H1 (cell line): Measurements from ENCODE around the gene EIF2AK2. TPM values are rescaled to one million over a fixed set of nuclear protein-coding genes. Genes with fewer than 3 reads are reported as not detected.

ENCODE experiments used
- BRCA1 ChIP-seq: IDR thresholded peaks from 2 replicates; pipeline ENCODE4 v1.6.1; 2012; ENCODE audit warnings: low read depth, low read length, improper control_type of control experiment
- CHD2 ChIP-seq: IDR thresholded peaks from 2 replicates; pipeline ENCODE4 v1.6.1; 2012; ENCODE audit warnings: low read length, improper control_type of control experiment
- PHF8 ChIP-seq: fragments of 200-600 bp; sonication (generic); conservative IDR thresholded peaks from 2 replicates; pipeline ENCODE4 v1.7.1; 2012; ENCODE audit warnings: low read depth, mild to moderate bottlenecking, inconsistent platforms, low read length, moderate library complexity
- RFX5 ChIP-seq: IDR thresholded peaks from 2 replicates; pipeline ENCODE4 v1.6.1; 2011; ENCODE audit warnings: low read depth, low read length, improper control_type of control experiment, borderline replicate concordance
- SIN3A ChIP-seq, 2 experiments: IDR thresholded peaks in 1 of 2; conservative IDR thresholded peaks in 1 of 2; 2 replicates each; pipeline ENCODE4 v1.6.1; 2011 to 2012; ENCODE audit warnings: low read length in 2 of 2, improper control_type of control experiment in 1 of 2, low read depth in 1 of 2, mild to moderate bottlenecking in 1 of 2
- SIX5 ChIP-seq: IDR thresholded peaks from 2 replicates; pipeline ENCODE4 v1.6.1; 2011; ENCODE audit warnings: mild to moderate bottlenecking, low read depth, low read length
- TAF1 ChIP-seq: IDR thresholded peaks from 2 replicates; pipeline ENCODE4 v1.6.1; 2011; ENCODE audit warnings: mild to moderate bottlenecking, low read depth, low read length
- polyA plus RNA-seq, 7 experiments: library from polyadenylated mRNA; depleted of rRNA in 3 of 7; stranded (reverse) in 5 of 7; unstranded in 2 of 7; fragments of >200 nt in 5 of 7; fragments of 200-250 nt in 2 of 7; gene quantifications; 1 replicate in 5 of 7; 2 replicates in 1 of 7; 4 replicates in 1 of 7; pipeline versions ENCODE4 v1.2.1 to v1.2.3, GENCODE V29; 2011 to 2013; ENCODE audit warnings: missing spikeins in 2 of 7, mixed read lengths in 2 of 7
- total RNA-seq: library from RNA; stranded (reverse); fragmentation: NEBNext Ultra II Directional; extraction: Animal tissue kit (Norgen Biotek cat#: 25700); gene quantifications from 2 replicates; pipeline ENCODE4 v1.2.1, GENCODE V29; 2021
- TF ChIP-seq, protein P1 (sequence below): fragments of 300-600 bp; sonication (generic); IDR thresholded peaks from 2 replicates; pipeline ENCODE4 v1.7.1; 2012; ENCODE audit warnings: low read length, moderate library complexity, mild to moderate bottlenecking, inconsistent platforms; ENCODE audit not compliant: insufficient replicate concordance
- TF ChIP-seq, protein P2 (sequence below), 3 experiments: IDR thresholded peaks; 1 replicate in 2 of 3; 2 replicates in 1 of 3; pipeline versions ENCODE4 v1.5.1 to v1.6.1; 2011; ENCODE audit warnings: low read length in 3 of 3, mild to moderate bottlenecking in 3 of 3, inconsistent platforms in 2 of 3, low read depth in 1 of 3, moderate library complexity in 1 of 3; ENCODE audit not compliant: insufficient read depth in 1 of 3; ENCODE audit errors: control extremely low read depth in 1 of 3

The EIF2AK2 gene
- total and polyA plus RNA-seq, 2 of the 8 experiments (the other 6 are each of a cell fraction or from before 2014, with no cell fraction given), result 13.1 to 46.9 TPM

DNA sequence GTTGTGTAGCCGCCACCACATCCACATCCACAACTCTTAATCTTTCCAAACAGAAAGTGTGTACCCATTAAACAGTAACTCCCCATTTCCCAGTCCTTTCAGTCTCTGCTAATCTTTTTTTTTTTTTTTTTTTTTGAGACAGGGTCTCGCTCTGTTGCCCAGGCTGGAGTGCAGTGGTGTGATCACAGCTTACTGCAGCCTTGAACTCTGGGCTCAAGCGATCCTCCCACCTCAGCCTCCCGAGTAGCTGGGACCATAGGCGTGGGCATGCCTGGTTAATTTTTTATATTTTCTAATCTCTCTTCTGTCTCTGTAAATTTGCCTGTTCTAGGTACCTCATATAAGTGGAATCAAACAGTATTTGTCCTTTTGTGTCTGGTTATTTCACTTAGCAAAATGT lies 3.6 kb downstream of the EIF2AK2 start (continued):
- TF ChIP-seq, protein P1, sequence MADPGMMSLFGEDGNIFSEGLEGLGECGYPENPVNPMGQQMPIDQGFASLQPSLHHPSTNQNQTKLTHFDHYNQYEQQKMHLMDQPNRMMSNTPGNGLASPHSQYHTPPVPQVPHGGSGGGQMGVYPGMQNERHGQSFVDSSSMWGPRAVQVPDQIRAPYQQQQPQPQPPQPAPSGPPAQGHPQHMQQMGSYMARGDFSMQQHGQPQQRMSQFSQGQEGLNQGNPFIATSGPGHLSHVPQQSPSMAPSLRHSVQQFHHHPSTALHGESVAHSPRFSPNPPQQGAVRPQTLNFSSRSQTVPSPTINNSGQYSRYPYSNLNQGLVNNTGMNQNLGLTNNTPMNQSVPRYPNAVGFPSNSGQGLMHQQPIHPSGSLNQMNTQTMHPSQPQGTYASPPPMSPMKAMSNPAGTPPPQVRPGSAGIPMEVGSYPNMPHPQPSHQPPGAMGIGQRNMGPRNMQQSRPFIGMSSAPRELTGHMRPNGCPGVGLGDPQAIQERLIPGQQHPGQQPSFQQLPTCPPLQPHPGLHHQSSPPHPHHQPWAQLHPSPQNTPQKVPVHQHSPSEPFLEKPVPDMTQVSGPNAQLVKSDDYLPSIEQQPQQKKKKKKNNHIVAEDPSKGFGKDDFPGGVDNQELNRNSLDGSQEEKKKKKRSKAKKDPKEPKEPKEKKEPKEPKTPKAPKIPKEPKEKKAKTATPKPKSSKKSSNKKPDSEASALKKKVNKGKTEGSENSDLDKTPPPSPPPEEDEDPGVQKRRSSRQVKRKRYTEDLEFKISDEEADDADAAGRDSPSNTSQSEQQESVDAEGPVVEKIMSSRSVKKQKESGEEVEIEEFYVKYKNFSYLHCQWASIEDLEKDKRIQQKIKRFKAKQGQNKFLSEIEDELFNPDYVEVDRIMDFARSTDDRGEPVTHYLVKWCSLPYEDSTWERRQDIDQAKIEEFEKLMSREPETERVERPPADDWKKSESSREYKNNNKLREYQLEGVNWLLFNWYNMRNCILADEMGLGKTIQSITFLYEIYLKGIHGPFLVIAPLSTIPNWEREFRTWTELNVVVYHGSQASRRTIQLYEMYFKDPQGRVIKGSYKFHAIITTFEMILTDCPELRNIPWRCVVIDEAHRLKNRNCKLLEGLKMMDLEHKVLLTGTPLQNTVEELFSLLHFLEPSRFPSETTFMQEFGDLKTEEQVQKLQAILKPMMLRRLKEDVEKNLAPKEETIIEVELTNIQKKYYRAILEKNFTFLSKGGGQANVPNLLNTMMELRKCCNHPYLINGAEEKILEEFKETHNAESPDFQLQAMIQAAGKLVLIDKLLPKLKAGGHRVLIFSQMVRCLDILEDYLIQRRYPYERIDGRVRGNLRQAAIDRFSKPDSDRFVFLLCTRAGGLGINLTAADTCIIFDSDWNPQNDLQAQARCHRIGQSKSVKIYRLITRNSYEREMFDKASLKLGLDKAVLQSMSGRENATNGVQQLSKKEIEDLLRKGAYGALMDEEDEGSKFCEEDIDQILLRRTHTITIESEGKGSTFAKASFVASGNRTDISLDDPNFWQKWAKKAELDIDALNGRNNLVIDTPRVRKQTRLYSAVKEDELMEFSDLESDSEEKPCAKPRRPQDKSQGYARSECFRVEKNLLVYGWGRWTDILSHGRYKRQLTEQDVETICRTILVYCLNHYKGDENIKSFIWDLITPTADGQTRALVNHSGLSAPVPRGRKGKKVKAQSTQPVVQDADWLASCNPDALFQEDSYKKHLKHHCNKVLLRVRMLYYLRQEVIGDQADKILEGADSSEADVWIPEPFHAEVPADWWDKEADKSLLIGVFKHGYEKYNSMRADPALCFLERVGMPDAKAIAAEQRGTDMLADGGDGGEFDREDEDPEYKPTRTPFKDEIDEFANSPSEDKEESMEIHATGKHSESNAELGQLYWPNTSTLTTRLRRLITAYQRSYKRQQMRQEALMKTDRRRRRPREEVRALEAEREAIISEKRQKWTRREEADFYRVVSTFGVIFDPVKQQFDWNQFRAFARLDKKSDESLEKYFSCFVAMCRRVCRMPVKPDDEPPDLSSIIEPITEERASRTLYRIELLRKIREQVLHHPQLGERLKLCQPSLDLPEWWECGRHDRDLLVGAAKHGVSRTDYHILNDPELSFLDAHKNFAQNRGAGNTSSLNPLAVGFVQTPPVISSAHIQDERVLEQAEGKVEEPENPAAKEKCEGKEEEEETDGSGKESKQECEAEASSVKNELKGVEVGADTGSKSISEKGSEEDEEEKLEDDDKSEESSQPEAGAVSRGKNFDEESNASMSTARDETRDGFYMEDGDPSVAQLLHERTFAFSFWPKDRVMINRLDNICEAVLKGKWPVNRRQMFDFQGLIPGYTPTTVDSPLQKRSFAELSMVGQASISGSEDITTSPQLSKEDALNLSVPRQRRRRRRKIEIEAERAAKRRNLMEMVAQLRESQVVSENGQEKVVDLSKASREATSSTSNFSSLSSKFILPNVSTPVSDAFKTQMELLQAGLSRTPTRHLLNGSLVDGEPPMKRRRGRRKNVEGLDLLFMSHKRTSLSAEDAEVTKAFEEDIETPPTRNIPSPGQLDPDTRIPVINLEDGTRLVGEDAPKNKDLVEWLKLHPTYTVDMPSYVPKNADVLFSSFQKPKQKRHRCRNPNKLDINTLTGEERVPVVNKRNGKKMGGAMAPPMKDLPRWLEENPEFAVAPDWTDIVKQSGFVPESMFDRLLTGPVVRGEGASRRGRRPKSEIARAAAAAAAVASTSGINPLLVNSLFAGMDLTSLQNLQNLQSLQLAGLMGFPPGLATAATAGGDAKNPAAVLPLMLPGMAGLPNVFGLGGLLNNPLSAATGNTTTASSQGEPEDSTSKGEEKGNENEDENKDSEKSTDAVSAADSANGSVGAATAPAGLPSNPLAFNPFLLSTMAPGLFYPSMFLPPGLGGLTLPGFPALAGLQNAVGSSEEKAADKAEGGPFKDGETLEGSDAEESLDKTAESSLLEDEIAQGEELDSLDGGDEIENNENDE, result no peak
- TF ChIP-seq SIX5, result no peak
- no peak for TF ChIP-seq PHF8
- no peak for TF ChIP-seq RFX5
- TF ChIP-seq, protein P2, sequence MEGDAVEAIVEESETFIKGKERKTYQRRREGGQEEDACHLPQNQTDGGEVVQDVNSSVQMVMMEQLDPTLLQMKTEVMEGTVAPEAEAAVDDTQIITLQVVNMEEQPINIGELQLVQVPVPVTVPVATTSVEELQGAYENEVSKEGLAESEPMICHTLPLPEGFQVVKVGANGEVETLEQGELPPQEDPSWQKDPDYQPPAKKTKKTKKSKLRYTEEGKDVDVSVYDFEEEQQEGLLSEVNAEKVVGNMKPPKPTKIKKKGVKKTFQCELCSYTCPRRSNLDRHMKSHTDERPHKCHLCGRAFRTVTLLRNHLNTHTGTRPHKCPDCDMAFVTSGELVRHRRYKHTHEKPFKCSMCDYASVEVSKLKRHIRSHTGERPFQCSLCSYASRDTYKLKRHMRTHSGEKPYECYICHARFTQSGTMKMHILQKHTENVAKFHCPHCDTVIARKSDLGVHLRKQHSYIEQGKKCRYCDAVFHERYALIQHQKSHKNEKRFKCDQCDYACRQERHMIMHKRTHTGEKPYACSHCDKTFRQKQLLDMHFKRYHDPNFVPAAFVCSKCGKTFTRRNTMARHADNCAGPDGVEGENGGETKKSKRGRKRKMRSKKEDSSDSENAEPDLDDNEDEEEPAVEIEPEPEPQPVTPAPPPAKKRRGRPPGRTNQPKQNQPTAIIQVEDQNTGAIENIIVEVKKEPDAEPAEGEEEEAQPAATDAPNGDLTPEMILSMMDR (IDR thresholded peaks at IDR 0.05; ENCODE audit: control extremely low read depth in 1 of 3, insufficient read depth in 1 of 3, low read depth in 1 of 3, low read length in 3 of 3), result no peak
- no peak for TF ChIP-seq BRCA1
- no peak for TF ChIP-seq TAF1
- no peak for TF ChIP-seq SIN3A (conservative IDR thresholded peaks at IDR 0.05 in 1 of 2, IDR thresholded peaks at IDR 0.05 in 1 of 2; ENCODE audit: low read depth in 1 of 2, low read length in 2 of 2)
- no peak for TF ChIP-seq CHD2
